HG03135 (cell line): ENCODE measurements around the gene SERPINB8.

Experiments
- ATAC-seq: cut with Tn5 transposase; IDR thresholded peaks from one replicate; pipeline ENCODE4 v1.9.1; 2021; ENCODE audit warnings: mild to moderate bottlenecking, moderate library complexity; ENCODE audit not compliant: unreplicated experiment

SERPINB8 gene

DNA sequence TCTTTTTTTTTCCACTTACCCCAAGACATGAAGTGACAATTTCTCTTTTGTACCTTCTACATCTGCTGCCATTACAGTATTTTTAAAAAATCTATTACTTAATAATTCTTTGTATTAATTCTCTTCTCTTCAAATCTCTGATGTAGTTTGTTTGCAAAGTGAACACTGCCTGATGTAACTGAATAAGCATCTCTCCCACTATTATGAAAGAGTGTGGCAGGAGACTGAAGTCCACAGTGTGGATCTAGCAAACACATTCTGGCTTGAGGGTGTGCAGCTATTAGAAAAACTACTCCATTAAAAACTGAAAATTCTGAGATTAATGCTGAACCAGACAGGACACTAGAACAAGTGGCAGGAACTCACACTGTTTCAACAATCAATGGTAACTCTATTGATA, 5.0 kb upstream of the SERPINB8 start:
- ATAC-seq = no peak

DNA sequence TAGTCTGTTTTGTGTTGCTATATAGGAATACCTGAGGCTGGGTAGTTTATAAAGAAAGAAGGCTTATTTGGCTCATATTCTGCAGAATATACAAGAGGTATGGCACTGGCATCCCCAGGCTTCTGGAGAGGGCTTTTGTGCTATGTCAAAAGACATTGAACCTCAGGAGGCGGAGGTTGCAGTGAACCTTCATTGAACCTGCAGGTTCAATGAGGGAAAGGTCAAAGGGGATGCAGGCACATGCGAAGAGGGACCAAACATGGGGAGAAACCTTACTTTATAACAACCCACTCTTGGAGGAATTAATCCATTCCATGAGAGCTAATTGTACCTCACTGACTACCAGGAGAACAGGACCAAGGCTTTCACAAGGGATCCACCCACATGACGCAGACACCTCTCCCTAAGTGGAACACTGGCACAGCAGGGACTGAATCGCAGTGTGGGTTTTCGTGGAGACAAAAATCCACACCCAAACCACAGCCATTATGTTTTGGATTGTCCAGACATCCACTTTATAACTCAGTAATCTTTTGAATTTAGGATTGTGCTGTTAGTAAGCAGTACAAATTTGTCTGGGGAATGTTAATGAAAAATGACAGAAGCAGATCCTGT, 4.1 kb upstream of the SERPINB8 start:
- ATAC-seq = no peak

GRCh38 chr18:63970809-63971205, 926 bp downstream of the SERPINB8 start:
- no peak for ATAC-seq

DNA sequence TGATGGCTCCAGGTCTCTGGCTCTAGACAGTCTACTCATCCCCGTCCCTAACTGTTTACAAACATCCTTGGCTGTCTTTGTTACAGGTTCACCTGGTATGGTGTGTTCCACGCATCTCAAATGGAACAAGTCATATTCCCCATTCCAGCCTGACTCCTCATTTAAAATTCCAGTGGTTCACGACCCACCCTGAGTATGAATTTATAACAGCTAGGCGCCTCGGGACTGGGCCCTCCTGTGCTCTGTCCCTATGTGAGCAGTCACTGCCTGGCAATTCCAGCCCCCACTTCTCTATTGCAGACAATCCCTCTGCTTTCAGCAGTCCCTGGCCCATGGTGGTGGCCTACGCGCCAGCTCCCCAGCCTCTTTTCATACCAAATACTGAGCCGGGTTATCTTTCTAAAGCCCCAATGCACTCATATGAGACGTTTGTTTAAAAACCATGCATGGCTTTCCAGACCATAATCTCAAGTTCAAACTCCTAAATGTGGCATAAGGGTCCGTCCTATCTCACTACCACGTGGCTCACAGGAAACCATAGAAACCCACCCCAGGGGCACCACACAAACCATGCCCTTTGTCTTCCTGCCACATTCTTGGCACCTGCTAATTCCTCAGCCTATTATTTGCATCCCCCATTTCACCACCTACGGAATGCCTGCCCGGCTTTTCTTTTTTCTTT, 1.6 kb downstream of the SERPINB8 start:
- ATAC-seq = no peak

DNA sequence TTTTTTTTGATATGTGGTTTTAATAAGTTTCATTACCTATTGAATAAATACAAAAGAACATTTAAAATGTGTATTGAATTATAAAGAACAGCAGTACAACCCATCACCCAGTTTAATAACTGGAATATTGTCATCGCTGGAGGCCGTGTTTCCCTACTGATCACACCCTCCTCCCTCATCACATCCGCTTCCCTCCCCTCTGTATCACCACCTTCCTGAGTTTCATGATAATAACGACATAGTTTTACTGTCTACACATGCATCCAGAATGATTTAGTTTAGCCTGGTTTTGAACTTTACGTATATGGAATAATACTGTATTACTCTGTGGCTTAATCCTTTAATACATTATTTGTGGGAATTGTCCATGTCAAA, 2.1 kb downstream of the SERPINB8 start:
- ATAC-seq = no peak

GRCh38 chr18:63974991-63975390, 5.1 kb downstream of the SERPINB8 start:
- no peak for ATAC-seq

DNA sequence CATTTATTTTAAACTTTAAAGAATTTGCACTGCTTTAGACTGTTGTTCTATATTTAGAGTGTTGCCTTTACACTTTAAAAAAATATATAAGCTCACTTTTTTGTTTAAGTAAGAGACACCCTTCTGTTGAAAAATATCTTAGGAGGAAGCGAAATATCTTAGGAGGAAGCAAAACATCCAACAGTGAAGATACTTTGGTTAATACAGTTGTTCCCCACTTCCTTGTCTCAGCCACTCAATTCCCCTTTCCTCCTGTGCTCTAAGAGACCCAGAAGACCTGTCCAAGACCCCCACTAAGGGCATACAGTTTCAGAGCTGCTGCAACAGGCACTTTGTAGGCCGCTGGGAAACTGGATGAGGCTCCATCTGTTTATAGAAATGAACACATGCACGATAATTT, 5.7 kb downstream of the SERPINB8 start:
- ATAC-seq = no peak

DNA sequence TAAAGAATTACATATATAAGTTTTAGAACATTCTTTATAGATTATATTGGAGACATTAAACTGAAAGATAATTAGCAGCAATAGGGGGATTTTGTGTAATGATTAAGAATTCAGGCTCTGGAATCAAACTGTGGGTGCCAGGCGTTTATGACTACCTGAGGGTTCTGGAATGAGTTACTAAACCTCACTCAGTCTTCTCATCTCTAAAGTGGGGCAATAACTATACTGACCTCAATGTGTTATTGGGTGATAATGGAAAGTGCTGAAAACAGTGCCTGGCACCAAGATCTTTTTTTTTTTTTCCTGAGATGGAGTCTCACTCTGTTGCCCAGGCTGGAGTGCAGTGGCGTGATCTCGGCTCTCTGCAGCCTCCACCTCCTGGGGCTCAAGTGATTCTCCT, 7.2 kb downstream of the SERPINB8 start:
- no peak for ATAC-seq

GRCh38 chr18:63979409-63979920, 9.6 kb downstream of the SERPINB8 start:
- no peak for ATAC-seq

DNA sequence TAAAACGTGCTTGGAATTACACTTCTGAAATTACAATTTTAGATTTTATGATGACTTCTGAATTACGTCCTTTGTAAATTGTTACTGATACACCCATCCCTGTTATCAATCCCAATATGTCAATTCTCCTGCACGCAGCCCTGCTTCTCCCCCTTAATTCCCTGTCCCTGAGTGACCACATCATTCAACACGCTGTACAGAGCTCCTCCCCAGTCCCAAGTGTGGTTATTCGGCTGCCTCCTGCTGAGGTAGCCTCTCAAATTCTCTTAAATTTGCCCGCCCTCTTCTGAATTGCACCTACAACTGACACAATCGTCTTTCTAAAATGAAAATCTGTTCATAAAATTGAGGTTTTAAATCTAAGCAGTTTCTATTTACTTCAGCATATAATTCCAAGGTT, 10.1 kb downstream of the SERPINB8 start:
- no peak for ATAC-seq

GRCh38 chr18:63980896-63981460, 11.1 kb downstream of the SERPINB8 start:
- no peak for ATAC-seq

DNA sequence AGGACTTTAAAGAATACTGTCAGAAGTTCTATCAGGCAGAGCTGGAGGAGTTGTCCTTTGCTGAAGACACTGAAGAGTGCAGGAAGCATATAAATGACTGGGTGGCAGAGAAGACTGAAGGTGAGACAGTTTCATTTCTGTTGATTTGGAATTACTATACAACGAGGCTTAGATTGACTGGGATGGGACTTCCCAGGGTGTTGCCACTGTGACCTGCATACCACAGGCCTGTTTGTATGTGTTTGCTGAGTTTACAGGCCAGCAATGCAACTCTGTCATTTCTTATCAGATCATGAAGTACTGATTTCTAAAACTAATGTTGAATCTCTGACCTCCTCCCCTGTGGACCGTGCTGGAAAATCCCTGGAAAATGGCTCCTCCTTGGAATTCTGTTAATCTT, 11.8 kb downstream of the SERPINB8 start:
- ATAC-seq = no peak

DNA sequence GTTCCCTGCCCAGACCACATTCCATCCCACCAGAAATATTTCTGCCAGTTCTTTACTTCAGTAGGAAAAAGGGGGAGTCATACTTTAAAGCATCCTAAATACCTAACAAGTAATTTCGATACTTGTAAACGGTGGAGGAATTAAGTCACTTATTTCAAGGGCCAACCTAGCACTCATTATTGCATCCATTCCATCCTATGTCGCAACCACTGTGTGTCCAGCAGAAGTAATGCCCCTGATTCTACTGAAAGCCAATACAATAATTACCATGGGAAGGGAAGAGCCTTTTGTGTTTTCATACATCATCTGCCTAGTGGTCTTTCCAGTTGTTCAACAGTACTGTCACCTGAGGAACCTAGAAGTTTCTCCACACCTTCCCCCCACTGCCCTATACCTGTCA, 12.5 kb downstream of the SERPINB8 start:
- ATAC-seq = no peak

DNA sequence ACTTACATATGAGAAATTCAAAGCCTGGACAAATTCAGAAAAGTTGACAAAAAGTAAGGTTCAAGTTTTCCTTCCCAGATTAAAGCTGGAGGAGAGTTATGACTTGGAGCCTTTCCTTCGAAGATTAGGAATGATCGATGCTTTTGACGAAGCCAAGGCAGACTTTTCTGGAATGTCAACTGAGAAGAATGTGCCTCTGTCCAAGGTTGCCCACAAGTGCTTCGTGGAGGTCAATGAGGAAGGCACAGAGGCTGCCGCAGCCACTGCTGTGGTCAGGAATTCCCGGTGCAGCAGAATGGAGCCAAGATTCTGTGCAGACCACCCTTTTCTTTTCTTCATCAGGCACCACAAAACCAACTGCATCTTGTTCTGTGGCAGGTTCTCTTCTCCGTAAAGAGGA, 17.0 kb downstream of the SERPINB8 start:
- ATAC-seq = no peak

GRCh38 chr18:63987743-63988142, 17.9 kb downstream of the SERPINB8 start:
- no peak for ATAC-seq

DNA sequence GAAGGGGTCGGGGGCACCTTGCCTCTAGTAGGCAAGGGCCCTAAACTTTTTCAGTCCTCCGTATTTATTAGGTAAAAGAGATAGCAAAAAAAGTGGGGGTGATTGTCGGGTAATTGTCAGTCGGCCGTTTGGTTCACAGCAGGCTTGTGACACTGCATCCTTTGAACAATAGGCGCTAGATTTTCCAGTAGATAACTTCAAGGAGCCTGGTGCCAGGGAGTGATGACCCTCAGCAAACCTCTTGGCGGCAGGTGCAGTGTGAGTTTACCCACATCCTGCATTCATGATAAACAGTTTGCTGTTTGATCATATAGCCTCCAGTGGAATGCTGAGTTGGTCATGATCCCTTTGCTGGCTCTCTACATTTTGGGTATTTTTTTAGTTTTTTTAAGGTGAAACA, 22.9 kb downstream of the SERPINB8 start:
- no peak for ATAC-seq

DNA sequence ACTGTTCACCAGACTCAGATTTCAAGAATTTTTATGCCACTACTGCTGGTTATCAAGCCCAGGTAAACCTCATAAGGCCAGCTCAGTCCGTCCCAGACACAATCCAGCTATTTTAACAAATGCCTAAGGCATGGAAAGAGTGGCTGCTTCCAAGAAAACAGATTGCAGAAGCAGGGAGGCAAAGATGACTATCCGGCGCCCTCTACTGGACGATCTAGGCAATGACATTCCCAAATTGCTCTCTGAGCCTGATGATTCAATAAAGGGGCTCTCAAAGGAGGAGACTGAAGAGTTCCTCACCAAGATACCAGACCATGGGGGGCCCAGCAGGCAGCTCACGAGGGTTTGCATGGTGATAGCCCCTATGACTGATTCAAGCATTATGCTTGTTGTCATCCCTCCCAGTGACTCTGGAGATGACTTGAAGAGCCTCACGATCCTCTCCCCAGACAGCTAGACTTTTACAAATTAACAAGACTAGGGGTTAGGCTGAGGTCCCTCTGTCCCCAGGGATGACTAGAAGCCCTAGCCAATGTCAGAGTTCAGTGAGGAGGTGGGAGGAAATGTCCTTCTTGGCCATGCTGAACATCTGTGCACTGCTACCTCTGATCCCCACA, 25.0 kb downstream of the SERPINB8 start:
- no peak for ATAC-seq

GRCh38 chr18:63997041-63997440, 27.2 kb downstream of the SERPINB8 start:
- ATAC-seq = no peak

DNA sequence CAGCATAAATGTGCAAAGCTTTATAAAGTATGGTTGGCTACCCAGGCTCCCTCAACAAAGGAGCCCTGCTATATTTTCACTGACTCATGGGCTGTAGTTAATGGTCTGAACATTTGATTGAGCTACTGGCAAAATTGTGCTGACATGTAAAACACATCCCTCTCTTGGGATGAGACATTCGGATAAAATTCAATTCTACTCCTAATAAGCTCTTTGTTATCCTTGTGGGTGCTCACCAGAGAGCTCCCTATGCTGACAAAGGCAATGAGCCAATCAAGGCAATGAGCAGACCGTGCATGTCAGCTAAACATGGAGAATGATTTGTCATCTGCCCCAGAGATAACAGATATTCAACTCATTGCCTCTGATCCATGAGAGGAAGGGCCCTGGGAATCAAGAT, 27.7 kb downstream of the SERPINB8 start:
- ATAC-seq = no peak

- no peak for ATAC-seq
Measured at GRCh38 chr18:63999871-64000270, 30.0 kb downstream of the SERPINB8 start.

- no peak for ATAC-seq
Measured at GRCh38 chr18:64002581-64002980, 32.7 kb downstream of the SERPINB8 start.

GRCh38 chr18:64009305-64009704, 39.4 kb downstream of the SERPINB8 start:
- ATAC-seq = no peak
